ENCODE results near the gene AMBRA1.

DNA sequence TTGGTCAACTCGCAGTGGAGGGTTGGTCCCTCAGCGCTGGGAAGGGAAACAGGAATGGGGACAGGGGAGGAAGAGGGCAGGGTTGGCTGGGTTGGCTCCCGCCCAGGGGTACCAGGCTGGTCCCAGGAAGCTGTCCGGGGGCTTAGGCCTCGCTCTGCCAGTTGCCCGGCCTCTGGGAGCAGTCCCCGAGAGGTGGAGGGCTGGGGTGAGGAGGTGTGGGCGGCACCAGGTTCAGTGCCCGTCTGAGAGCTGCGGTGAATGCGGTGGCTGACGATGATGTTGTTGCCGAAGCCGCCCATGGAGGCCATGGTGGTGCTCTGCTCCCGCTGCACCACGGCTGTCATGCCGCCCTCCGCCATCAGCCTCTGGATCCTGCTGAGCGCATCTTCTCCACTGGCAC lies 196.3 kb downstream of the AMBRA1 start:
- TF ChIP-seq CTCF (IDR thresholded peaks at IDR 0.05; ENCODE audit: insufficient read depth, low read length, poor library complexity, severe bottlenecking) (no peak), EZH2phosphoT487 (conservative IDR thresholded peaks at IDR 0.05; ENCODE audit: low read length) (no peak)
